GM12891 (cell line): ENCODE measurements around the gene SDHC.

Source experiments
- PAX5 ChIP-seq: IDR thresholded peaks from 2 replicates; pipeline ENCODE4 v1.6.1; 2011; ENCODE audit warnings: low read length, moderate library complexity, mild to moderate bottlenecking; ENCODE audit not compliant: insufficient read depth, severe bottlenecking
- POLR2A ChIP-seq: IDR thresholded peaks from 2 replicates; pipeline ENCODE4 v1.6.1; 2011; ENCODE audit warnings: low read depth, low read length, control low read depth
- POLR2AphosphoS5 ChIP-seq: IDR thresholded peaks from 2 replicates; pipeline ENCODE4 v1.6.1; 2011; ENCODE audit warnings: low read depth, low read length, control low read depth
- SPI1 ChIP-seq: IDR thresholded peaks from 2 replicates; pipeline ENCODE4 v1.6.1; 2011; ENCODE audit warnings: low read depth, low read length, control low read depth
- TAF1 ChIP-seq: IDR thresholded peaks from 2 replicates; pipeline ENCODE4 v1.6.1; 2011; ENCODE audit warnings: low read depth, low read length, control low read depth

- TF ChIP-seq POLR2A = no peak
- no peak for TF ChIP-seq POLR2AphosphoS5
- no peak for TF ChIP-seq TAF1
- no peak for TF ChIP-seq PAX5
- no peak for TF ChIP-seq SPI1
These were observed 31.2 kb upstream of the SDHC start for GRCh38 chr1:161282991-161283390.
